GM19455 (cell line): Measurements from ENCODE around the gene PCDHGB4.
"Not testable (repeated sequence)": the region's sequence is repeated elsewhere in the genome, so short reads cannot be mapped to it uniquely, and the experiment has no call there.

Experiments
- ATAC-seq: cut with Tn5 transposase; IDR thresholded peaks from one replicate; pipeline ENCODE4 v1.9.1; 2021; ENCODE audit not compliant: unreplicated experiment

PCDHGB4 gene

GRCh38 chr5:141422742-141423291 lies 35.3 kb downstream of the PCDHGB4 start:
- ATAC-seq = no peak

DNA sequence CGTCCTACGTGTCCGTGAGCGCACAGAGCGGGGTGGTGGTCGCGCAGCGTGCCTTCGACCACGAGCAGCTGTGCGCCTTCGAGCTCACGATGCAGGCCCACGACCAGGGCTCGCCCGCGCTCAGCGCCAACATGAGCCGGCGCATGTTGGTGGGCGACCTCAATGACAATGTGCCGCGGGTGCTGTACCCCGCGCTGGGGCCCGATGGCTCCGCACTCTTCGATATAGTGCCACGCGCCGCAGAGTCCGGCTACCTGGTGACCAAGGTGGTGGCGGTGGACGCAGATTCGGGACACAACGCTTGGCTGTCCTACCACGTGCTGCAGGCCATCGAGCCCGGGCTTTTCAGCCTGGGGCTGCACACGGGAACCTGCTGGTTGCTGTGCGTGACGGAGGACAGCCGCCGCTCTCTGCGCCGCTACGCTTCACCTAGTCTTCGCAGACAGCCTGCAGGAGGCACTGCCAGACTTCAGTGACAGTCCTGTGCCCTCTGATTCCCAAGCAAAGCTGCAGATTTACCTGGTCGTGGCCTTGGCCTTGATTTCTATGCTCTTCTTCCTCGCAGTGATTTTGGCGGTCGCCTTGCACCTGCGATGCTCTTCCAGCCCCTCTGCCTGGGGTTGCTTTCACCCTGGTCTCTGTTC lies 40.4 kb downstream of the PCDHGB4 start:
- ATAC-seq = no peak

GRCh38 chr5:141430332-141431113 lies 43.0 kb downstream of the PCDHGB4 start, which contains the start of gene PCDHGA12:
Gene PCDHGA12 (plus strand): TSS chr5:141430507. CDS start chr5:141430760, 253 bp downstream.
- ATAC-seq = peak; percentile 89

- peak; percentile 54 for ATAC-seq
These were observed 43.8 kb downstream of the PCDHGB4 start for GRCh38 chr5:141431286-141431685.

GRCh38 chr5:141432308-141432707 lies 44.8 kb downstream of the PCDHGB4 start:
- not testable (repeated sequence) for ATAC-seq

DNA sequence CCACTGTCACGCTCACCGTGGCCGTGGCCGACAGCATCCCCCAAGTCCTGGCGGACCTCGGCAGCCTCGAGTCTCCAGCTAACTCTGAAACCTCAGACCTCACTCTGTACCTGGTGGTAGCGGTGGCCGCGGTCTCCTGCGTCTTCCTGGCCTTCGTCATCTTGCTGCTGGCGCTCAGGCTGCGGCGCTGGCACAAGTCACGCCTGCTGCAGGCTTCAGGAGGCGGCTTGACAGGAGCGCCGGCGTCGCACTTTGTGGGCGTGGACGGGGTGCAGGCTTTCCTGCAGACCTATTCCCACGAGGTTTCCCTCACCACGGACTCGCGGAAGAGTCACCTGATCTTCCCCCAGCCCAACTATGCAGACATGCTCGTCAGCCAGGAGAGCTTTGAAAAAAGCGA lies 45.2 kb downstream of the PCDHGB4 start:
- ATAC-seq = not testable (repeated sequence)

DNA sequence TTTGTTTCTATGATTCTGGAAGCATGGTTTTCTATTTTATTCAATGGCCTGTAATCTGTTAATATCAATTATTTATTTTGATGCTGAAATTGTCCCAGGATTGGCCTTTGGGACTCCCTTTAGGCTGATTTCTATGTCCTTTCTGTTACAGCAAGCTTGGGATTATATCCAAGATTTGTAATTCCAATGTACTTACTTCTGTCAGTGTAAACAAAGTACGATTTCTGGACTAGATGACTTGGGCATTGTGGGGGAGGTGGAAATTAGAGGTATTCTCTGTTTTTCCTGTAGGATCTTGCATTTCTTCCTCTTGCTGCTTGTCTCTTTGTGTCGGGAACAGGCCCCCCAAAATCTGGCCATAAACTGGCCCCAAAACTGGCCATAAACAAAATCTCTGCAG lies 46.5 kb downstream of the PCDHGB4 start:
- ATAC-seq = no peak

- no peak for ATAC-seq
These were observed 49.7 kb downstream of the PCDHGB4 start for GRCh38 chr5:141437221-141437620.

GRCh38 chr5:141439411-141440141 lies 52.1 kb downstream of the PCDHGB4 start:
- no peak for ATAC-seq
